Measurements from ENCODE around the gene PSEN2.

PSEN2 gene

GRCh38 chr1:226864311-226864710 is 6.1 kb upstream of the PSEN2 start:
- no peak for DNase-seq

GRCh38 chr1:226865590-226865989 is 4.8 kb upstream of the PSEN2 start:
- no peak for DNase-seq

- no peak for DNase-seq
Measured at GRCh38 chr1:226867461-226868054, 2.9 kb upstream of the PSEN2 start.

- DNase-seq: no peak
Measured at GRCh38 chr1:226868726-226869125, 1.7 kb upstream of the PSEN2 start.

- no peak for DNase-seq
Measured at GRCh38 chr1:226870026-226870400, 403 bp upstream of the PSEN2 start.

GRCh38 chr1:226871636-226872327 is 1.4 kb downstream of the PSEN2 start:
- no peak for DNase-seq

- no peak for DNase-seq
Measured at GRCh38 chr1:226872437-226872836, 2.0 kb downstream of the PSEN2 start.

GRCh38 chr1:226873771-226874578 is 3.6 kb downstream of the PSEN2 start:
- DNase-seq: no peak

- DNase-seq: no peak
Measured at GRCh38 chr1:226874579-226875425, 4.4 kb downstream of the PSEN2 start.

GRCh38 chr1:226875641-226876295 is 5.4 kb downstream of the PSEN2 start:
- DNase-seq: no peak

GRCh38 chr1:226877669-226878068 is 7.3 kb downstream of the PSEN2 start:
- no peak for DNase-seq

GRCh38 chr1:226880372-226881287 is 10.2 kb downstream of the PSEN2 start:
- no peak for DNase-seq

GRCh38 chr1:226881515-226882185 is 11.2 kb downstream of the PSEN2 start:
- DNase-seq: no peak

- DNase-seq: no peak
Measured at GRCh38 chr1:226882187-226882586, 11.8 kb downstream of the PSEN2 start.

GRCh38 chr1:226882631-226883409 is 12.4 kb downstream of the PSEN2 start:
- DNase-seq: no peak

GRCh38 chr1:226883630-226884029 is 13.2 kb downstream of the PSEN2 start:
- DNase-seq: no peak

GRCh38 chr1:226884116-226884625 is 13.8 kb downstream of the PSEN2 start:
- no peak for DNase-seq

GRCh38 chr1:226884966-226885820 is 14.8 kb downstream of the PSEN2 start:
- DNase-seq: no peak
